ENCODE results near the gene MICALL2. TPM values are rescaled to one million over a fixed set of nuclear protein-coding genes. Genes with fewer than 3 reads are reported as not detected.

Gene MICALL2
- total RNA-seq, 1 donor from 2014 or later: 18.9 TPM

DNA sequence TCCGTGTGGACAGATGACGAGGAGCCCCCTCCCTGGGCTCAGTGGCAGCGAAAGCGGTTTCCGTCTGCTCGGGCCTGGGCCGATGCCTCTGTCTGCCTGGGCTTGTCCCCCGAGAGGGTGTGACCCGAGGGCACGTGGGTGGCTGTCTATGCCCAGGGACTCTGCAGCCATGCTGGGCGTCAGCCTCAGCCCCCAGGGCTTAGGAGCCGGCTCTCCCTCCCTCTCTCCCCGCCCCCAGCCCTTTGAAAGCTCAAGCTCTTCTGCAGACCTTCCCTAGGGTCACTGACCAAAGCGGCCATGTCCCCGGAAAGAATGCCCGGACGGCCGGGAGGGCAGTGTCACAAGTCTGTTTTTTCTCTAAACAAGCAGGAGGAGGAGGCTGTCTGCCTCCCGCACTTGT lies 7.1 kb downstream of the MICALL2 start:
- no peak overlapping the region for H3K27ac Mint-ChIP-seq
- no peaks in the 10 kb centered on the region for H3K4me1 Mint-ChIP-seq
- no peak for DNase-seq (ENCODE audit: low spot score in 2 of 2, unreplicated experiment in 2 of 2)
- H3K4me3 Mint-ChIP-seq: no peak overlapping the region
- H3K27me3 Mint-ChIP-seq (ENCODE audit: low read depth): no peaks in the 10 kb centered on the region
- no peaks in the 10 kb centered on the region for H3K36me3 Mint-ChIP-seq
- no peak for TF ChIP-seq CTCF (IDR thresholded peaks at IDR 0.05; ENCODE audit: unreplicated experiment)
- H3K9me3 Mint-ChIP-seq: no peaks in the 10 kb centered on the region

- no peak overlapping the region for H3K27ac Mint-ChIP-seq
- H3K4me1 Mint-ChIP-seq: no peaks in the 10 kb centered on the region
- H3K4me3 Mint-ChIP-seq: no peak overlapping the region
Observed at GRCh38 chr7:1450987-1451386, 8.3 kb downstream of the MICALL2 start.

DNA sequence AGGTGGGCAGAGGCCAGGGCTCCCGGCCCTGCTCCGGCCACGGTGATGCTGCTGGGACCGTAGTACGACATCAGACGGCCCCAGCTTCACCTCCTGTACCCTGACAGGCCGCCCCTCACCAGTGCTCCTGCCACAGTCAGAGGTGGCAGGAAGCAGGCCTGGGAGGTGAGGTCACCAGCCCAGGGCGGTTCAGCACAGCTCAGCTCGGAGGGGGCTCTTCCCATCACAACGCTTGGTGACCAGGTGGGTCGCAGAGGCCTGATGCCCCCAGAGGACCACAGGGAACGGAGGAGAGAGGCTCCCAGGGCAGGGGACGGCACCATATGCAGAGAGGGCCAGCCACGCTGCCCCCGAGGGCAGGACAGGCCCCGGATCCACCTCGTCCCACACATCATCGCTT lies 8.8 kb downstream of the MICALL2 start:
- Mint-ChIP-seq H3K4me1 (no peaks in the 10 kb centered on the region), H3K27ac (no peak overlapping the region), H3K9me3 (no peaks in the 10 kb centered on the region), H3K36me3 (no peaks in the 10 kb centered on the region), H3K4me3 (no peak overlapping the region), H3K27me3 (ENCODE audit: low read depth) (no peaks in the 10 kb centered on the region)
- DNase-seq (ENCODE audit: low spot score in 2 of 2, unreplicated experiment in 2 of 2): no peak
- TF ChIP-seq CTCF (IDR thresholded peaks at IDR 0.05; ENCODE audit: unreplicated experiment): no peak

More at GRCh38 chr7:1450987-1451386, 8.3 kb downstream of the MICALL2 start:
- no peaks in the 10 kb centered on the region for H3K36me3 Mint-ChIP-seq
- H3K27me3 Mint-ChIP-seq (ENCODE audit: low read depth): no peaks in the 10 kb centered on the region
- no peaks in the 10 kb centered on the region for H3K9me3 Mint-ChIP-seq
- TF ChIP-seq CTCF (IDR thresholded peaks at IDR 0.05; ENCODE audit: unreplicated experiment): no peak
- DNase-seq (ENCODE audit: low spot score in 2 of 2, unreplicated experiment in 2 of 2): no peak

GRCh38 chr7:1449951-1450350 lies 9.3 kb downstream of the MICALL2 start:
- DNase-seq (ENCODE audit: low spot score in 2 of 2, unreplicated experiment in 2 of 2): no peak
- Mint-ChIP-seq H3K9me3 (no peaks in the 10 kb centered on the region), H3K27me3 (ENCODE audit: low read depth) (no peaks in the 10 kb centered on the region), H3K4me1 (no peaks in the 10 kb centered on the region), H3K36me3 (no peaks in the 10 kb centered on the region), H3K4me3 (no peak overlapping the region), H3K27ac (no peak overlapping the region)
- TF ChIP-seq CTCF (IDR thresholded peaks at IDR 0.05; ENCODE audit: unreplicated experiment): no peak

DNA sequence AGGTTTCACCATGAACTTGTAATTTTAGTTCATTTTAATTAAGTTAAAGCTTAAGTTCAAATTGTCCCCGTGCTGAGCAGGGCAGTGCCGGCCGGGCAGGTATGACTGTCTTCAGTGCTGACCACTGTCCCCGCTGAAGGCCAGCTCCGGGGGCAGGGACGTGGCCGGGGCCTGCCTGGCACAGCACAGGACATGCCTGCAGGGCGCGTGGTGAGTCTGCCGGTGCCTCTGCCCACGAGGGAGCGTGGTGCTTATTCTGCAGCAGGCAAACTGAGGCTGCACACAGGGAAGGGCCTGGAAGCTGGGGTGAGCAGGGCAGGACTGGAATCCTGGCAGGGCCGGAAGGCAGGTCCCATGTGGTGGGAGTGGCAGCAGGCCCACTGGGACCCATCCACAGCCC lies 9.8 kb downstream of the MICALL2 start:
- H3K36me3 Mint-ChIP-seq: no peaks in the 10 kb centered on the region
- H3K4me1 Mint-ChIP-seq: no peaks in the 10 kb centered on the region
- no peaks in the 10 kb centered on the region for H3K9me3 Mint-ChIP-seq
- no peak for TF ChIP-seq CTCF (IDR thresholded peaks at IDR 0.05; ENCODE audit: unreplicated experiment)
- DNase-seq (ENCODE audit: low spot score in 2 of 2, unreplicated experiment in 2 of 2): no peak
- H3K27ac Mint-ChIP-seq: no peak overlapping the region
- no peak overlapping the region for H3K4me3 Mint-ChIP-seq
- no peaks in the 10 kb centered on the region for H3K27me3 Mint-ChIP-seq (ENCODE audit: low read depth)

DNA sequence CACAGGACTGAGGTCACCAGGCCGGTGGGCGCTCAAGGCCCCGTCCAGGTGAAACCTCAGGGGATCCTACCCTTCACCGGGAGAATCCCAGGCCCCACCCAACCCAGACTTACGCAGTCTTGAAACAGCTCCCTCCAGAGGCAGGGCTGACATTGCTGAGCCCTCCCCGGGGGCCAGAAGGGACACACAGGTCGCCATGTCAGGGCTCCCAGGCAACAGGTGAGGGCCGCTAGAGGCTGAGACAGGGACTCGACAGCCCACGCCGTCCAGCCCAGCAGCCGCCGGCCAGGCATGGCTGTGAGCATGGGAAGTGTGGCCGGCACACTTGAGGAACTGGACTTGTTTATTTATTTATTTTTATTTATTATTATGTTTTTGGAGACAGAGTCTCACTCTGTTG lies 10.3 kb downstream of the MICALL2 start:
- DNase-seq (ENCODE audit: low spot score in 2 of 2, unreplicated experiment in 2 of 2): no peak
- no peaks in the 10 kb centered on the region for H3K4me1 Mint-ChIP-seq
- TF ChIP-seq CTCF (IDR thresholded peaks at IDR 0.05; ENCODE audit: unreplicated experiment): no peak
- H3K27me3 Mint-ChIP-seq (ENCODE audit: low read depth): no peaks in the 10 kb centered on the region
- no peak overlapping the region for H3K4me3 Mint-ChIP-seq
- no peaks in the 10 kb centered on the region for H3K9me3 Mint-ChIP-seq
- no peaks in the 10 kb centered on the region for H3K36me3 Mint-ChIP-seq
- no peak overlapping the region for H3K27ac Mint-ChIP-seq
